Right lobe of liver (tissue), 6 donors: ENCODE measurements around the gene TMEM269. TPM values are rescaled to one million over a fixed set of nuclear protein-coding genes. Genes with fewer than 3 reads are reported as not detected.

Source experiments
- ATAC-seq, 4 donors: fragments of 200-7000 bp; cut with Tn5 transposase; one replicate each; pipeline ENCODE4 v1.9.1; 2020; ENCODE audit warnings: mild to moderate bottlenecking in 4 of 4, moderate library complexity in 4 of 4
- DNase-seq, 3 donors: peaks; one replicate each; pipeline ENCODE4 v3.0.0-alpha.2; 2020
- H3K27ac ChIP-seq, 3 donors: fragments of 200-600 bp; one replicate each; pipeline ENCODE4 v1.8.0; 2022
- H3K27me3 ChIP-seq, 2 donors: fragments of 200-600 bp; one replicate each; pipeline ENCODE4 v1.8.0; 2022
- H3K36me3 ChIP-seq, 4 donors: fragments of 200-600 bp; sonication (generic) in 1 of 4; one replicate each; pipeline versions ENCODE4 v1.5.1 to v1.8.0; 2017 to 2022; ENCODE audit warnings: control low read depth in 1 of 4
- H3K4me1 ChIP-seq, 4 donors: fragments of 200-600 bp; sonication (generic) in 1 of 4; one replicate each; pipeline versions ENCODE4 v1.5.1 to v1.8.0; 2017 to 2022; ENCODE audit warnings: control low read depth in 1 of 4
- H3K4me3 ChIP-seq, 3 donors: fragments of 200-600 bp; one replicate each; pipeline ENCODE4 v1.8.0; 2022
- H3K9me3 ChIP-seq, 4 donors: fragments of 200-600 bp; sonication (generic) in 1 of 4; one replicate each; pipeline versions ENCODE4 v1.5.1 to v1.8.0; 2017 to 2022; ENCODE audit warnings: control low read depth in 1 of 4
- CTCF ChIP-seq, 4 donors: fragments of 200-600 bp in 3 of 4; fragments of 450-650 bp in 1 of 4; IDR thresholded peaks; one replicate each; pipeline versions ENCODE4 v1.5.1 to v1.8.0; 2016 to 2022; ENCODE audit warnings: antibody characterized with exemption in 4 of 4, mild to moderate bottlenecking in 2 of 4
- POLR2A ChIP-seq: fragments of 450-650 bp; IDR thresholded peaks from one replicate; pipeline ENCODE4 v1.6.1; 2017; ENCODE audit warnings: antibody characterized with exemption, mild to moderate bottlenecking
- WGBS: methylation state at CpG from one replicate; pipeline ENCODE4 v1.1.6; 2018; ENCODE audit warnings: low coverage, low lambda C conversion rate; ENCODE audit not compliant: insufficient coverage; ENCODE audit errors: missing lambda C conversion rate; 5-methylcytosine and 5-hydroxymethylcytosine counted together
- intact Hi-C, 2 donors: fragments of 100-400 bp; cut with DNase I; formaldehyde crosslinking; loops; one replicate each; pipeline versions ENCODE4 v1.11.2 to v1.14.1; 2022
- total RNA-seq, 6 experiments: library from RNA; depleted of rRNA in 2 of 6; stranded (reverse); fragments of >200 nt in 2 of 6; fragmentation: NEBNext Ultra II Directional in 3 of 6; extraction: Animal tissue kit (Norgen Biotek cat#: 25700) in 3 of 6; gene quantifications; one replicate each; pipeline versions ENCODE4 v1.1.0 to v1.2.4, GENCODE V29; 2016 to 2023
- donor health status: DM: no; HTN: yes; CAD: no.
- donor health status: DM: no; HTN: no; CAD: no.
- donor health status: DM: no; HTN: no; CAD: no.
- donor health status: DM: no; HTN: yes; CAD: no.
- donor health status: DM: no; HTN: yes; CAD: no.

The TMEM269 gene
- total RNA-seq, 6 experiments from 2014 or later = 0.07 TPM; not detected in 5

GRCh38 chr1:42815941-42816584, 31.3 kb downstream of the TMEM269 start:
- Histone ChIP-seq H3K4me1 (peaks cover 0 to 37% (median 16%) of the 10 kb centered on the region in 4 donors), H3K27ac (peak overlapping the region in 2 of 3 donors; percentile 93 to 94), H3K4me3 (peak overlapping the region; percentile 64 to 72 (median 66)), H3K27me3 (no peaks in the 10 kb centered on the region), H3K36me3 (no peaks in the 10 kb centered on the region), H3K9me3 (no peaks in the 10 kb centered on the region)
- WGBS = 26% methylated on average over 7 of the region's 7 CpGs
- ATAC-seq (peak in 1 of 4 donors; percentile 1), DNase-seq (no peak)
- no peak for TF ChIP-seq CTCF (IDR thresholded peaks at IDR 0.05)
- intact Hi-C loops = no loop called here

- Histone ChIP-seq H3K27ac (peak within 1 kb of the TSS; percentile 83 to 94 (median 93)), H3K36me3 (no peaks in the 10 kb centered on the region), H3K4me1 (peaks cover 0 to 45% (median 20%) of the 10 kb centered on the region in 4 donors), H3K27me3 (no peaks in the 10 kb centered on the region), H3K9me3 (no peaks in the 10 kb centered on the region), H3K4me3 (peak within 1 kb of the TSS; percentile 64 to 72 (median 66))
- 0% methylated on average over 17 of the region's 66 CpGs for WGBS
- ATAC-seq (peak; percentile 85 to 95 (median 86)), DNase-seq (peak; percentile 96 to 97 (median 97))
- TF ChIP-seq CTCF (IDR thresholded peaks at IDR 0.05) (no peak), POLR2A (peak; percentile 54)
- intact Hi-C loops = no loop called here
Observed at GRCh38 chr1:42816585-42817439, 32.0 kb downstream of the TMEM269 start, which contains the start of the genes ERMAP and SVBP. TSS of gene ERMAP (plus strand) at chr1:42817122. CDS start at chr1:42830449, 13,327 bp downstream. TSS of gene SVBP (minus strand) at chr1:42817397. CDS start at chr1:42816544, 853 bp downstream.

- peaks cover 0 to 51% (median 22%) of the 10 kb centered on the region in 4 donors for H3K4me1 ChIP-seq
- H3K4me3 ChIP-seq = peak overlapping the region; percentile 39 to 72 (median 66)
- WGBS = 0% methylated on average over 13 of the region's 13 CpGs
- H3K9me3 ChIP-seq = no peaks in the 10 kb centered on the region
- intact Hi-C loops = no loop called here
- H3K27ac ChIP-seq = peak overlapping the region in 2 of 3 donors; percentile 93 to 94
- ATAC-seq (no peak), DNase-seq (no peak)
- no peaks in the 10 kb centered on the region for H3K36me3 ChIP-seq
- TF ChIP-seq CTCF (IDR thresholded peaks at IDR 0.05) = no peak
- TF ChIP-seq POLR2A = no peak
- H3K27me3 ChIP-seq = no peaks in the 10 kb centered on the region
Observed at GRCh38 chr1:42817440-42817767, 32.6 kb downstream of the TMEM269 start.

- Histone ChIP-seq H3K9me3 (no peaks in the 10 kb centered on the region), H3K4me3 (peak overlapping the region; percentile 39 to 72 (median 66)), H3K27me3 (no peaks in the 10 kb centered on the region), H3K27ac (peak overlapping the region; percentile 32 to 94 (median 93)), H3K4me1 (peaks cover 0 to 57% (median 25%) of the 10 kb centered on the region in 4 donors), H3K36me3 (no peaks in the 10 kb centered on the region)
- intact Hi-C loops = no loop called here
- TF ChIP-seq CTCF (IDR thresholded peaks at IDR 0.05) = no peak
- DNase-seq (peak in 1 of 3 donors; percentile 66), ATAC-seq (peak; percentile 50 to 68 (median 64))
- WGBS = 25% methylated on average over 3 of the region's 3 CpGs
Observed at GRCh38 chr1:42817976-42818375, 33.2 kb downstream of the TMEM269 start.
